SJCRH30 (cell line): ENCODE data around the gene TRIM17. TPM values are rescaled to one million over a fixed set of nuclear protein-coding genes. Genes with fewer than 3 reads are reported as not detected.

Experiments
- DNase-seq, 2 experiments: peaks; one replicate each; pipeline ENCODE4 v3.0.0-alpha.2; 2015 to 2020
- H3K27ac ChIP-seq: fragments of 250-450 bp; sonication (Bioruptor Pico); 2 replicates; pipeline ENCODE4 v1.5.1; 2020; ENCODE audit warnings: mild to moderate bottlenecking, moderate library complexity
- H3K27me3 ChIP-seq: fragments of 250-450 bp; sonication (Bioruptor Pico); 2 replicates; pipeline ENCODE4 v1.5.1; 2020; ENCODE audit warnings: mild to moderate bottlenecking, moderate library complexity
- H3K36me3 ChIP-seq: fragments of 250-450 bp; sonication (Bioruptor Pico); 2 replicates; pipeline ENCODE4 v1.5.1; 2020; ENCODE audit warnings: mild to moderate bottlenecking, moderate library complexity
- H3K4me1 ChIP-seq: fragments of 250-450 bp; sonication (Bioruptor Pico); 2 replicates; pipeline ENCODE4 v1.5.1; 2020; ENCODE audit warnings: mild to moderate bottlenecking, moderate library complexity
- H3K4me3 ChIP-seq: fragments of 250-450 bp; sonication (Bioruptor Pico); 2 replicates; pipeline ENCODE4 v1.5.1; 2020; ENCODE audit warnings: mild to moderate bottlenecking, moderate library complexity
- H3K9me3 ChIP-seq: fragments of 250-450 bp; sonication (Bioruptor Pico); replicated peaks from 2 replicates; pipeline ENCODE4 v1.5.1; 2020; ENCODE audit warnings: mild to moderate bottlenecking, moderate library complexity
- total RNA-seq: library from RNA; depleted of rRNA; stranded (reverse); fragments of >200 nt; shearing (Covaris generic); gene quantifications from 2 replicates; pipeline ENCODE4 v1.2.3, GENCODE V29; 2014

TRIM17 gene
- total RNA-seq, 1 experiment from 2014 or later, result not detected

DNA sequence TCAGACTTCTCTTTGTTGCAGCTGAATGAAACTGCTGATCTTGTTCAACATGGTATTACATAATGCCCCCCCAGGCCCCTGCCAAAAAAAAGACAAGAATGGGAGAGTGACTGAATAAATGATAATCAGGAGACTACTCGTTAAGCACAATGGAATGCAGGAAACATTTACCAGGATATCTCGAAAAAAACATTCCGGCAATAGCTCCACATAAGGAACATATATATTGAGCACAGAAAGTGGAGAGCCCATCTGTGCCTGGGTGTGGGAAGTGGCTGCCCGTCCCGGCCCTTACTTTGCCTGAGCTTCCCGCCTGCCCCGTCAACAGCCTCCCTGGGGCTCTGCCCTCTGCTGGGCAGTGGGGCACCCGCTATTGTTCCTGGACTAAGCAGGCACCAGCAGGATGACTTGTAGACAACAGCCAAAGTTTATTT is 23.4 kb downstream of the TRIM17 start:
- peak in 1 of 2 experiments; percentile 26 for DNase-seq
- H3K27ac ChIP-seq, result no peak overlapping the region

DNA sequence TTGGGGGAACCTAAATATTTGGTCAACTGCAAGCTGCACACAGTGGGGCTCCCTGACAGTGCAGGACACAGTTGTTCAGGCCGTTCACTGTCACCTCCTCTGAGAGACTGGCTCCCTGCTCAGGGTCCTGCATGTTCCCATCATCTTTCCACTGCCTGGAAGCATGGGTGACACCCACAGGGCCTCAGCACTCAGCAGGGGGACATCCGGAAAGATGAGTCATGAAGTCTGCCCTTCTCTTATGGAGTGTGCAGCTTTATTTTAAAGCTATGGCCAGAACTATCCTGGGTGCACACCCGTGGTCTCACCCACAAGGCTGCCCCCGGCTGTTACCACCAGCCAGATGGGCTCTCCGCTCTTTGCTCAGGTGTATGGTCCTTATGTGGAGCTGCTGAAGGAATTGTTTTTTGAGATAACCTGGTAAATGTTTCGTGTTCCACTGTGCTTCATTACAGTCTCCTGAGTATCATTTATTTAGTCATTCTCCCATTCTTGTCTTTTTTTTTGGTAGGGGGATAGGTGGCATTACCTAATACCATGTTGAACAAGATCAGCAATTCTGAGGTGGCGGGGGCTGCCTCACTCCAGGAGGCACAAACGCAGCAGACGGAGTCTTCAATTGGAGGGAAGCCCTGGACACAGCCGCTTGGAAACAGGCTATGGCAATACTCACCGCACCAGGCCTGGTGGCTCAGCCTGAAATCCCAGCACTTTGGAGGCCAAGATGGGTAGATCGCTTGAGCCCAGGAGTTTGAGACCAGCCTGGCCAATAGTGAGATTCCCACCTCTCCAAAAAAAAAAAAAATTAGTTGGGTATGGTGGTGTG is 24.3 kb downstream of the TRIM17 start:
- Histone ChIP-seq H3K4me3 (no peak overlapping the region), H3K36me3 (peaks cover 17% of the 10 kb centered on the region), H3K27me3 (no peaks in the 10 kb centered on the region), H3K9me3 (no peaks in the 10 kb centered on the region), H3K4me1 (no peaks in the 10 kb centered on the region), H3K27ac (no peak overlapping the region)
- no peak for DNase-seq

More for the DNA sequence above, 23.4 kb downstream of the TRIM17 start:
- H3K27me3 ChIP-seq, result no peaks in the 10 kb centered on the region
- no peaks in the 10 kb centered on the region for H3K4me1 ChIP-seq
- H3K4me3 ChIP-seq, result no peak overlapping the region
- peaks cover 24% of the 10 kb centered on the region for H3K36me3 ChIP-seq
- no peaks in the 10 kb centered on the region for H3K9me3 ChIP-seq

GRCh38 chr1:228391411-228392020 is 25.1 kb downstream of the TRIM17 start:
- Histone ChIP-seq H3K36me3 (peaks cover 11% of the 10 kb centered on the region), H3K9me3 (no peaks in the 10 kb centered on the region), H3K27me3 (no peaks in the 10 kb centered on the region), H3K27ac (no peak overlapping the region), H3K4me1 (no peaks in the 10 kb centered on the region), H3K4me3 (no peak overlapping the region)
- no peak for DNase-seq

DNA sequence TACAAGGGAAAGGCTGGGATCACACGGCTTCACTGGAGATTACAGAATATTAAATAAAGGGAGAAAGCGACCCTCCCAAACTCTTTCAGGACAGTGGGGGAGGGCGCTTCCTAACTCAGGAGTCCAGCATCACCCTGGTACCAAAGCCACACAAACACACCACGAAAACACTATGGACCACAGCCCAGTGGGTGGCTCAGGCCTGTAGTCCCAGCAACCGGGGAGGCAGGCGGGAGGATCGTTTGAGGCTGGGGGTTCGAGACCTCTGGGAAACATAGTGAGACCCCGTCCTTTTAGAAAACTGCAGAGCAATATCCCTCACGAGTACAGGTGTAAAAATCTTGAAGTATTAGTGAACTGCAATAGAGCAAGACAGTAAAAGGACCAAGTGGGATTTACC is 26.0 kb downstream of the TRIM17 start:
- H3K27me3 ChIP-seq, result no peaks in the 10 kb centered on the region
- H3K4me3 ChIP-seq, result no peak overlapping the region
- H3K9me3 ChIP-seq, result no peaks in the 10 kb centered on the region
- no peak for DNase-seq
- no peaks in the 10 kb centered on the region for H3K4me1 ChIP-seq
- H3K27ac ChIP-seq, result no peak overlapping the region
- peaks cover 5% of the 10 kb centered on the region; the same call in 1 of the 2 replicates for H3K36me3 ChIP-seq

GRCh38 chr1:228387321-228387720 is 29.3 kb downstream of the TRIM17 start:
- no peaks in the 10 kb centered on the region for H3K27me3 ChIP-seq
- H3K4me1 ChIP-seq, result no peaks in the 10 kb centered on the region
- no peak overlapping the region for H3K4me3 ChIP-seq
- H3K9me3 ChIP-seq, result no peaks in the 10 kb centered on the region
- DNase-seq, result no peak
- no peak overlapping the region for H3K27ac ChIP-seq
- no peaks in the 10 kb centered on the region for H3K36me3 ChIP-seq

GRCh38 chr1:228385232-228385631 is 31.4 kb downstream of the TRIM17 start:
- Histone ChIP-seq H3K27ac (no peak overlapping the region), H3K4me3 (no peak overlapping the region), H3K4me1 (no peaks in the 10 kb centered on the region), H3K9me3 (no peaks in the 10 kb centered on the region), H3K27me3 (no peaks in the 10 kb centered on the region), H3K36me3 (no peaks in the 10 kb centered on the region)
- no peak for DNase-seq

DNA sequence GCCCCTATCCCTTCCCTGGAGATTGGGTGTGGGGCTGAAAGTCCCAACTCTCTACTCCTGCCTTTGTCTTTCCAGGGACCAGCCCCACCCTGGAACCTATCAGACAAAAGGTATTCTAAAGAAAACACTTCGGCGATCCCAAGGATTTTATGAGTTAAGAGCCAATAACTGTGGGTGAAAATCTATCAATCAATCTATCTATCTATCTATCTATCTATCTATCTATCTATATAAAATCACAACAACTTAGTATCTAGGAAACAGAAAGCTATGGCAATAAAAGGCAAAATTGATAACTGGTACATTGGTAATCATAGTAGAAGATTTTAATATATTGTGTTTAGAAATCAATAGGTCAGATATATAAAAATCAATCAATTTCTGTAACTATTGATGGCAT is 32.9 kb downstream of the TRIM17 start:
- Histone ChIP-seq H3K4me1 (no peaks in the 10 kb centered on the region), H3K4me3 (no peak overlapping the region)
- no peak for DNase-seq

DNA sequence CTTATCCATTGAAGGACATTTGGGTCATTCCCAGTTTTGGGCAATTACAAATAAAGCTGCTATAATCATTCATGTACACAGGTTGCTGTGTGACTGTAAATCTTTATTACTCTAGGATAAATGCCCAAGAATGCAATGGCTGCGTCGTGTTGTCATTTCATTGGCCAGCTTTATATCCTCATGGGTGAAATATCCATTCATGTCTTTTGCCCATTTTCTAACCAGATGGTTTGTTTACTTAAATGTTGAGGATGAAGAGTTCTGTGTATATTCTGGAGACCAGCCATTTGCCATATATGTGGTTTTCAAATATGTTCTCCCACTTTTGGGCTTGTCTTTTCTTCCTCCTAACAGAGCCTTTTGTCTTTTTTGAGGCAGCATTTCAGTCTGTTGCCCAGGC is 35.3 kb downstream of the TRIM17 start:
- Histone ChIP-seq H3K9me3 (no peaks in the 10 kb centered on the region), H3K27me3 (no peaks in the 10 kb centered on the region), H3K27ac (no peak overlapping the region), H3K4me3 (no peak overlapping the region), H3K36me3 (no peaks in the 10 kb centered on the region), H3K4me1 (no peaks in the 10 kb centered on the region)
- no peak for DNase-seq

More for the DNA sequence above, 32.9 kb downstream of the TRIM17 start:
- Histone ChIP-seq H3K36me3 (no peaks in the 10 kb centered on the region), H3K27ac (no peak overlapping the region), H3K27me3 (no peaks in the 10 kb centered on the region), H3K9me3 (no peaks in the 10 kb centered on the region)

DNA sequence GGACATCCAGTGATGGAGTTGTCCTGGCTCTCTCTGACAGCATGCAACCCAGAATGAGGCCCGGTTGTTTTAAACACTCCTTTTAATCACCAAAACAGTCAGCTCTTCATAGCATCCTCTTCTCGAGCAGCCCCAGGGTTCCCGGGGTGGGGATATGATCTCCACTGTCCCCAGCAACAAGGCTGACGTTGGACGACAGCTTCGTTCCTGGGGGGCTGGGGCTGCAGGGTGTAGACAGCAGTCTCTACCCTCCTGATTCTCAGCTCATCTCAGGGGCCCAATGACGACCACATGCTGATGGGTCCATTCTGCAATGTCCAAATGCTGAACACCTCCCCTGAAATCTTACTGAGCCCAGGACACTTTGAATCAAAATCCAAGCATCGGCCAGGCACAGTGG is 37.0 kb downstream of the TRIM17 start:
- H3K4me1 ChIP-seq, result no peaks in the 10 kb centered on the region
- no peaks in the 10 kb centered on the region for H3K27me3 ChIP-seq
- H3K9me3 ChIP-seq, result no peaks in the 10 kb centered on the region
- no peak for DNase-seq
- no peak overlapping the region for H3K4me3 ChIP-seq
- H3K27ac ChIP-seq, result no peak overlapping the region
- no peaks in the 10 kb centered on the region for H3K36me3 ChIP-seq

DNA sequence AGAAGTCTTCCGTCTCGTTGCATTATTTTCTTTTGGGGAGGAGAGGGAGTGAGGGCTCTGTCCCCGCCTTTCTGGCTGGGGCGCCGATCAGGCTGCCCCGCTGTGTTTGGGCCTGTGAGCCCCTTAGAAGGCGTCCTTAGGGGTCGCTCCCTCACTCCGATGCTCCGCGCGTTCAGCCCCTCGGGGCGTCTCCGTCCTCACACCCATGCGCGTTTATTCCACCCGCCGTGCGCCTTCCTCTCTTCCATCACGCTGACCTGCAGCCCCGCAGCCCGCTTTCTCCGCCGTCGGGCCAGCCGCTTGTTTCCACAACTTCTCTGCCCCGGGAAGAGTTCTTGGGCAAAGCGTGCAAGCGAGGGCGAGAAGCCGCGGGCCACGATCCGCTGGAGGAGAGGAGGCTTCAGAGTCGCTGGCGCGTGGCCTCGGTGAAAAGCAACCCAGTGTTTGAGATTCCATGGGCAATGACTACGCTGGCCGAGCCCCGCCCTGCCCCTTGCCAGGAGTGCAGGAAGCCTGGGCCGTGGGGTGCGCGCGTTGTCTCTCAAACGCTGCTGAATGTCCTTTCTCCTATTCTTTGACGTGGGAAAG is 37.7 kb downstream of the TRIM17 start:
- Histone ChIP-seq H3K9me3 (no peaks in the 10 kb centered on the region), H3K4me1 (no peaks in the 10 kb centered on the region), H3K27me3 (no peaks in the 10 kb centered on the region), H3K4me3 (peak overlapping the region; percentile 54), H3K27ac (no peak overlapping the region), H3K36me3 (no peaks in the 10 kb centered on the region)
- no peak for DNase-seq

GRCh38 chr1:228378090-228378872 is 38.4 kb downstream of the TRIM17 start:
- no peaks in the 10 kb centered on the region for H3K27me3 ChIP-seq
- no peak overlapping the region for H3K27ac ChIP-seq
- no peaks in the 10 kb centered on the region for H3K4me1 ChIP-seq
- no peaks in the 10 kb centered on the region for H3K9me3 ChIP-seq
- peak overlapping the region; percentile 54 for H3K4me3 ChIP-seq
- no peaks in the 10 kb centered on the region for H3K36me3 ChIP-seq
- peak; percentile 68 to 72 for DNase-seq

DNA sequence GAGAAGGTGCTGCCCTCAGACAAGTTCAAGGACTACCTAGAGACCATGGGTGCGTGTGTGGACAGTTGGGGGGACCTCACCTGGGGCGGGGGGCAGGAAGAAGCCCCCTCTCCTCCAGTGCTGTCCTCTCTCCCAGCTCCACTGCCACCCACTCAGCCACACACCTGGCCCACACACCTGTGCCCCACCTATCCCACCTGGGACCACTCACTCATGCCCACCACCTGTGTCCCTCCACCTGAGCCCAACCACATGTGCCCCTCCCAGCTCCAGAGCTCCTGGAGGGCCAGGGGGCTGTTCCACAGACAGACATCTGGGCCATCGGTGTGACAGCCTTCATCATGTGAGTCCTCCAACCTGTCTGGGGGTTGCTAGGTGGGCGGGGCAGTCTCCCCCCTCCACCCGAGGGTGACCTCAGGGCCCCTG is 39.0 kb downstream of the TRIM17 start:
- no peaks in the 10 kb centered on the region for H3K4me1 ChIP-seq

GRCh38 chr1:228376651-228377631 is 39.7 kb downstream of the TRIM17 start:
- peaks cover 9% of the 10 kb centered on the region for H3K27me3 ChIP-seq
- no peak overlapping the region for H3K4me3 ChIP-seq
- no peak overlapping the region for H3K27ac ChIP-seq
- no peaks in the 10 kb centered on the region for H3K4me1 ChIP-seq
- H3K9me3 ChIP-seq, result no peaks in the 10 kb centered on the region
- H3K36me3 ChIP-seq, result no peaks in the 10 kb centered on the region
- DNase-seq, result no peak

More for the DNA sequence above, 39.0 kb downstream of the TRIM17 start:
- no peak overlapping the region for H3K4me3 ChIP-seq
- H3K27me3 ChIP-seq, result peaks cover 2% of the 10 kb centered on the region; the same call in 1 of the 2 replicates
- no peaks in the 10 kb centered on the region for H3K9me3 ChIP-seq
- no peak for DNase-seq
- H3K36me3 ChIP-seq, result no peaks in the 10 kb centered on the region
- H3K27ac ChIP-seq, result no peak overlapping the region

- no peak for DNase-seq
- H3K9me3 ChIP-seq, result no peaks in the 10 kb centered on the region
- no peak overlapping the region for H3K27ac ChIP-seq
- no peak overlapping the region for H3K4me3 ChIP-seq
- H3K27me3 ChIP-seq, result peaks cover 16% of the 10 kb centered on the region
- H3K36me3 ChIP-seq, result no peaks in the 10 kb centered on the region
- no peaks in the 10 kb centered on the region for H3K4me1 ChIP-seq
Observed at GRCh38 chr1:228376262-228376628, 40.4 kb downstream of the TRIM17 start.
